HG03469 (cell line): ENCODE measurements around the gene MED25.

Source experiments
- ATAC-seq: cut with Tn5 transposase; IDR thresholded peaks from one replicate; pipeline ENCODE4 v1.9.1; 2021; ENCODE audit warnings: mild to moderate bottlenecking, moderate library complexity, moderate number of reproducible peaks; ENCODE audit not compliant: unreplicated experiment

The MED25 gene

GRCh38 chr19:49817964-49818648 is at the start of gene MED25:
TSS of gene MED25 (plus strand) at chr19:49818289. CDS start at chr19:49818342, 53 bp downstream.
- ATAC-seq: peak; percentile 64

GRCh38 chr19:49770529-49770928 is 47.6 kb upstream of the MED25 start:
- no peak for ATAC-seq

- ATAC-seq: no peak
These were observed 46.4 kb upstream of the MED25 start for GRCh38 chr19:49771674-49772139.

DNA sequence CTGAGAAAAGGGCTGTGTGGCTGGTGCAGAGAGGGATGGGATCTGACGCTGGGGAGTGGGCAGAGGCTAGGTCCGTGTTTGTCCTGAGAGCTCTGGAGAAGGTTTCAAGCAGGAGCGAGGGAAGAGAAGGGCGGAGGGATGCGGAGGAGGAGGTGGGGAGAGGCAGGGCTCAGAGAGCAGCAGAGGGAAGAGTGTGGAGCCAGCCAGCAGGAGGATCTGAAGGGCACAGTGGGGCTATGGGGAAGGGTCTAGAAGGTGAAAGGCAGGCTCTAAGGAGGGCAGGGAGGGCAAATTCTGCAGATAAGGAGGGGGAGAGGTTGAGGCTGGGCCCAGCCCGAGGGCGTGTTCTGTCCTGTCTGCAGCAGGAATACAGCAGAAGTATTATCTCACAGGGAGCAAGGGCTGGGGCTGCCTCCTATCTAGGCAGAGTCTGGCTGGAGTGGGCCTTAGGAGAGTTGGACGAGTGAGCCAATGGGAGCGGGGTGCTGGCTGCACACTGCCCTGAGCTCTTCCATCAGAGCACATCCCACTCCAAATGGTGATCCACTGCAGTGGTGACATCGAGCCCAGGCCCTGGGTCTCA is 45.1 kb upstream of the MED25 start:
- ATAC-seq: no peak

- no peak for ATAC-seq
These were observed 44.3 kb upstream of the MED25 start for GRCh38 chr19:49773663-49774350.

- no peak for ATAC-seq
These were observed 43.1 kb upstream of the MED25 start for GRCh38 chr19:49774969-49775368.

GRCh38 chr19:49775742-49776370 is 42.2 kb upstream of the MED25 start:
- no peak for ATAC-seq

- no peak for ATAC-seq
These were observed 41.7 kb upstream of the MED25 start for GRCh38 chr19:49776371-49776764.

DNA sequence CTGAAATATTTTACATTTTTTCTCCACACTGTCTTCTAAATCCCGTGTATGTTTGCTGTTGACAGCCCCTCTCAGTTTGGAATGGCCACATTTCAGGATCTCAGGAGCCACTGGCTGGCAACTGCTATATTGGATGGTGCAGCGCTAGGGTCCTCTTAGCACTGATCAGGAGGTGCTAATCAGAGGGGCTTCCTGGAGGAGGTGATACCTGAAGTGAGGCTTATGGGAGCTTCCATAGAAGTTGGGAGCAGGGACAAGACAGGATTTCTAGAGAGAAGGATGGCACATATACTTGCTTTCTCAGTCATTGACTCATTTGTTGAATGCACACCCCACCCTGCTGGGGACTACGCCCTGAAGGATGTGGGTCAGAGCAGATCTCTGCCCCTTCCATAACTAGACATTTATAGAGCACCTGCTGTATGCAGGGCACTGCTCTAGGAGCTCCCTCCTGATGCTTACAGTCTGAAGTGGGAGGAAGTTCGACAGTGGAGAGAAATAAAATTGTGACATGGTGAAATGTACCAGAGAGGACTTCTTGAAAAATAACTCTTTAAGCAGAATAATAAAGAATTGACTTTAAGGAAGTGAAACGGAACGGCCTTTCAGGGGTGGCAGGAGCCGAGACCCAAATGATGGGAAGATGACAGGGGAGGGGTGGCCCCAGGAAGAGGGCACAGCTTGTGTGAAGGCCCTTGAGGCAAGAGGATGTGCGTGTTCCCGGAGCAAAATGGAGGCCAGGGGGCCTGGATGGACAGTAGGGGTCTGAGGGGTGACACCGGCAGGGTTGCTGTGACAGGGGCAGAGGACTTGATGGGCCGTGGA is 38.1 kb upstream of the MED25 start:
- ATAC-seq: no peak

DNA sequence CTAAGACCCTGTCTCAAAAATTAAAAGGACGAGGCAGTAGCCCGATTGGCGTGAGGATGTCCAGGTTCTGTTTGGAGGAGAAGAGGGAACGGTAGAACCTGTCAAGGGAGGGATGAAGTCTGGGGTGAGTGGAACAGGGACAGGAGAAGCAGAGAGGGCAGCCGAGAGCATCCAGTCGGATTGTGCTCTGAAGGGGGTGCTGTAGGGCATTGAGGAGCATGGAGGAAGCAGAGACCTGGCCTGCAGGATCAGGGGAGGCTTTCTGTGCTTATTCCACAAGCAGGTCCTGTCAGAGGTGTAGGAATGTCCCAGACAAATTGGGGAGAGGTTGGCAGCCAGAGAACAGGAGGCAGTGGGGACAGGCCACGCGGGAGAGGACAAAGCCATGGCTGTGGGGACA is 37.2 kb upstream of the MED25 start:
- no peak for ATAC-seq

- no peak for ATAC-seq
These were observed 36.7 kb upstream of the MED25 start for GRCh38 chr19:49781394-49781793.

- no peak for ATAC-seq
These were observed 35.6 kb upstream of the MED25 start for GRCh38 chr19:49782515-49782914.

DNA sequence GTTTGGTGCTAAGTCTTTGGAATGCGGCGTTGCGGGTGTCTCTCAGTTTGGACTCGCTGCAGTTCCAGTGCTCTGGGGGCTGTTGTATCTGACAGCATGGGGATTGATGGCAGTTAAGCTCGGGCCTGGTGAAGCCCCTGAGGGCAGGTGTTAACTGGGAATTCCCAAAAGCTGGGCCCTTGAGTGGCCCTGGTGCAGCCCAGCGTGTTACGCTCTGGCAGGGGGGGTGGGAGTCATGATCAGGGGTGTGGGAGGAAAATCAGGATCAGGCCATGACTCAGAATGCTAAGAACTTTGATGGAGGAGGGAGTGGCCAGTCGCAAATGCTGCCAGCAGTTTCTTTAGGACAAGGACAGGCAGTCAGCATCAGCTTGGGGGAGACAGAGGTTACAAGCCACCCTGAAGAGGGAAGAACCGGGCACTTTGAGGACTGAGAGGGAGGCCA is 31.7 kb upstream of the MED25 start:
- ATAC-seq: no peak

GRCh38 chr19:49787746-49788145 is 30.3 kb upstream of the MED25 start:
- ATAC-seq: no peak

DNA sequence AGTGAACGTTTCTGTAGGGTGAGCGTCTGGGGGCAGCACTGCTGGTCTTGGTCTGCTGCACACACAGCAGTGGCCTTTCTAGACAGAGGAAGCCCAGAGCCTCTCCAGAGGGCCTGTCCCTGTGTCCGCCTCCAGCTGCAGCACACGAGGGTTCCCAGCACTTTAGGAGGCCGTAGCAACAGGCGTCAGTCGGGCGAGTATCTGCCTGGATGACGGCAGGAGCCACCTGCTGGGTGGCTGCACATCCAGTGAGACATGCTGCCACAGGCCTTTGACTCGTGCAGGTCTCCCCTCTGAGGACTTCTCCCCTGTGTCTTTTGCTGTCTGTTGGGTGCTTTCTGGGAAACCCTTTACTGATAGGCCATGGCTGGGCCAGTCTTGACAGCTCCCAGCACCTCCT is 29.2 kb upstream of the MED25 start:
- no peak for ATAC-seq

DNA sequence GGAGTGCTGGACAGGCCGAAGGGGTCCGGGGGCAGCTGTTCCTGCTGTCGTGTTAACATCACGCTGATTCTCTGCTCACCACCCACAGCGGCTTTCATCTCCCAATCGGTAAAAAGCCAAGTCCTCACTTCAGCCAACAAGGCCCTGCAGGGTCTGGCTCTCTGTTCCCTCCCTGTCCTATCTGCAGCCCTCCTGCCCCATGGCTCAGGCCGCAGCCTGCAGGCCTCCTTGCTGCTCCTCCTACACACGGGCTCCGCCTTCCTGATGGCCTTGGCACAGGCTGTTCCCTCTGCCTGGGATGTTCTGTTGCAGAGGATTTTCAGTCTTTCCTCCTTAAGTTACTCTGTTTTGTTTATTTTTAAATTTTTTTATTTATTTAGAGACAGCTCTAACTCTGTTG is 27.2 kb upstream of the MED25 start:
- no peak for ATAC-seq

- ATAC-seq: no peak
These were observed 26.2 kb upstream of the MED25 start for GRCh38 chr19:49791776-49792445.

DNA sequence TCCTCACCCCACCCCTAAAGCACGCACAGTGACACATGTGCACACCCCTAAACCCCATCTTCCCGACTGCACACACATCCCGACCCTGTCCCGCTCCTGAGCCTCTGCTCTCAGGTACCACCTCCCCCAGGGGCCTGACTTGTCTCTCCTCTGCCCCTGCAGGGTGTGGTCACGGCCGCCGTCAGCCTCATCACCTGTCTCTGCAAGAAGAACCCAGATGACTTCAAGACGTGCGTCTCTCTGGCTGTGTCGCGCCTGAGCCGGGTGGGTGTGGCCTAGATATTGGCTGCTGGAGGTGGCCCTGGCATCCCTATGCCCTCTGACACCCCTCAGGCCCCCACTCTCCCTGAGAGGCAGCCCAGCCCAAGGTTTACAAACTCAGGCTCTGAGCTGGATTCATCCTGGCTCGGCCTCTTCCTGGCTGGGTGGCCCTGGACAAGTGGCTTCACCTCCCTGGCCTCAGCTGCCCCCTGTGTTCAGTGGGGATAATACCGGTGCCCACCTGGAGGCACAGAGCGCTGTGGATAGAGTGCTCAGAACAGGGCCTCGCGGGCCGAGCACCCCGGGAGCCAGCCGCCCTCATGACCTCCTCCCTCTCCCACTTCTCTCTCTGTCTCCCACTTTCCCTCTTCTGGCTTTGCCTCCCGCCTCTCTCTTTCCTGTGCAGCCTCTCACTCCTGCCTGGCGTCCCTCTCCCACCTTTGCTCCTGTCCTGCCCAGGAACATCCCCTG is 25.1 kb upstream of the MED25 start:
- no peak for ATAC-seq

GRCh38 chr19:49793561-49793840 is 24.6 kb upstream of the MED25 start:
- ATAC-seq: no peak

GRCh38 chr19:49795615-49796014 is 22.5 kb upstream of the MED25 start:
- ATAC-seq: no peak
